ENCODE measurements around the gene GPR17.

The GPR17 gene

DNA sequence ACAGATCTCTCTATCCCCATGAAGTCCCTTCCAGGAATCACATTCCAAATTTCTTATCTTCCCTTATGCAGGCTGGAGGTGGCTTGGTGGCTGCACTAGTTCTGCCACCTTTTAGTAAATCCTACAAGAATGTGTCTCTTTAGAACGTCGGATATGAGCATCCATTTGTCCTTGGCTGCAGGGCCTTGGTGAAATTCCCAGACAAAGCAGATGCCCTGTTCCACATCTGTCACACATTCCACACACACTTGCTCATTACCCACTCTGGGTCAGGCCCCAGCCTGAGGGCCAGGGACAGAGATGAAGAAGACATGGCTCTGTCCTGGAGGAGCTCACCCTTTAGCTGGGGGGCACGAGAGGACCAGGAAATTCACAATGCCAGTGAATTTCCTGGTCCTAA lies 31.2 kb upstream of the GPR17 start:
- no peak for DNase-seq

DNA sequence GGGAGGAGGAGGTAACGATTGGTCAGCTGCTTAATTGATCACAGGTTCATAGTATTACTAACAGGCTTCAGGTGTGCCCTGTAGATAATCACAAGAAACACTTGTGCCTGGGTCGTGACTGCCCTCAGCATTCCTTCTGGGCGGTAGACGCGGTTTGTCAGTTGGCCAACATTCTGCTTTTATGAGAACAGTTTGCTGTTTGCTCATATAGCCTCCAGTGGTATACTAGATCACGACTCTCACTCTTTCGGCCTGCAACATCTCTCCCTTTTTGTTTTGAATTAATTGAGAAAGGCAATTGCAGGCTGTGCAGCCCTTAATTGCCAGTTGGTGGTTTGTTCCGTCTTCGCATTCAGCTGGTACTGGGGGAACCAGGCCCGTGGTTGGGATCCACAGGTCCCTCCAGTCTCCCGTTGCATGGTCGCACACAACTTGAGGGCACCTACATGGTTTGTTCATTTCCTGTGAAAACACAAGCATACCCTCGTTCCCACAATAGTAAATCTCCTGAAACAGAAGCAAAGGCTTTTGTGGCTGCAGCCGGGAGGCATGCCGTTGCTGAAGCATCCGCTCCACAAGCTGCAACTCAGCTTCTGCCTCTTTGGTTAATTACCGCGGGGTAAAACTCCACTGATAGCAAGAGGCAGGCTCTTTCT lies 30.3 kb upstream of the GPR17 start:
- no peak for DNase-seq

DNA sequence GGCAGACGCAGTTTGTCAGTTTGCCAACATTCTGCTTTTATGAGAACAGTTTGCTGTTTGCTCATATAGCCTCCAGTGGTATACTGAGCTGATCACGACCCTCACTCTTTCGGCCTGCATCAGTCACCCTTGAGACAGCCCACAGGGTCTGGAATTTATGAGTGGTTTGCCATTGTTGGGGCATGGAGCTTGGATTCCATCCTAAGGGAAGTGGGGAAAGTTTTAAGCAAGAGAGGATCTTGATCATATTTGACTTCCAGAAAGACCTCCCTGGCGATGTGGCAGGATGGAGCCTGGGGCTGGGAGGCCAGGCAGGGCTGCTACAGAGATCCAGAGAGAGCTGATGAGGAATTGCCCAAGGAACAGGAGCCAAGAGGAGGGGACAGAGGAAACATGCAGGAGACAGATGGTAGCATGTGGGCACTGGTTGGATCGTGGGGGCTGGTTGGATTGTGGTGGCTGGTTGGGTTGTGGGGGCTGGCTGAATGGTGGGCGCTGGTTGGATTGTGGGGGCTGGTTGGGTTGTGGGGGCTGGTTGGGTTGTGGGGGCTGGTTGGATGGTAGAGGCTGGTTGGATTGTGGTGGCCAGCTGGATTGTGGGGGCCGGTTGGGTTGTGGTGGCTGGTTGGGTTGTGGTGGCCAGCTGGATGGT lies 27.3 kb upstream of the GPR17 start:
- DNase-seq = no peak

DNA sequence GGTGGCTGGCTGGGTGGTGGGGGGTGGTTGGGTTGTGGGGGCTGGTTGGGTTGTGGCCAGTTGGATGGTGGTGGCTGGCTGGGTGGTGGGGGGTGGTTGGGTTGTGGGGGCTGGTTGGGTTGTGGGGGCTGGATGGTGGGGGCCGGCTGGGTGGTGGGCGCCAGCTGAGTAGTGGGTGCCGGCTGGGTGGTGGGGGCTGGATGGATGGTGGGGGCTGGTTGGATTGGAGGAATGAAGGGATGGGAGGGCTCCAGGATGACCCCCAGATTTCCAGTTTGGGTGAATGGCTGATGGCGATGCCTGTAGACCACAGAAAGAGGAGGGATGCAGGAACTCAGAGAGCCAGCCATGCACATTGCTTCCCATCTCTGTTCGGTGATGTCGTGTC lies 26.8 kb upstream of the GPR17 start:
- no peak for DNase-seq

DNA sequence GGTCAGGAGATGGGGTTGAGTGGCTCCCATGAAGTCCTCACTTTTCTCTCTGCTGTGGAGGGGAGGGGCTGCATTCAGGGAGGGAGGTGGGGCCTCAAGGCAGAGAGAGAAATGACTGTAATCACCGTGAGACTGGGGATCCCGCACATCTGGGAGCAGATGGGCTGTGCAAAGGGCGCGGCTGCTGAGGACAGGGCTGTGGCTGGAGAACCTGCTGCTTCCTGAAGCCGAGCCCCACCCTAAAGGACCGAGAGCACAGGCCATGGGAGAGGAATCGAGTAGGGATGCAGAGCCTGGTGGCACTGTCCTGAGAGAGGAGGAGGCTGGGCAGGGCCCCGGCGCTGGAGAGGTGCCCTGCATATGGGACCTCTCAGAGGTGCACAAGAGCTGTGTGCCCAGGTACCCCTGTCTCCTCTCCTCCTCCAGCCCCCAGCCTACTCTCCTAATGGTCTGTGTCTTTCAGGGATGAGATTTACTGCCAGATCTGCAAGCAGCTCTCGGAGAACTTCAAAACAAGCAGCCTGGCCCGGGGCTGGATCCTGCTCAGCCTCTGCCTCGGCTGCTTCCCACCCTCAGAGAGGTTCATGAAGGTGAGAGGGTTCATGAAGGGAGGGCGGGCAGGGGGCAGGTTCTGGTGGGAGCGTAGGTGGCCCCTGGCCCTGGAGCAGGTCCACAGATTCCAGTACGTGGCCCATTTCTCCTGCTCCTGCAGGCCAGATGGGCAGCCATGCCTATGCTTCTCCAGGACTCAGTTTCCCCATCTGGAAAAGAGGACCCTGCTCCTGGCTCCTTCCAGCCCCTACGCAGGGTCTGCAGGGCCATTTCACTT lies 25.9 kb upstream of the GPR17 start:
- DNase-seq = no peak

DNA sequence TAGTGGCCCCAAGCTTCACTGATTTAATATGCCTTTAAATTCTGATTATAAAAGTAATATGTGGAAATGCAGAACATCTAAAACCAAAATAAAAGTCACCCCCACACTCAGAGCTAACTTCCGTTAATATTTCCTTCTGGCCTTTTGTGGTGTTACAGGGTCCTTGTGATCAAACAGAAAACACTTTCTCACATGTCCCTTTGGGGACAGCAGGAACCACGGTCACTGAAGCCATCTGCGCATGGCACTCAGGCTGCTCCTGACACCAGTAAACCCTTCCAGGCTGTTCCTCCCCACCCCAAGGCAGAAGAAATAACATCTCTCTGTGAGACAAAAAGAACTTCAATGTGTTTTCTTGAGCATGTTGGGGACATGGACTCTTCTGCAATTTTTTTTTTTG lies 25.1 kb upstream of the GPR17 start:
- no peak for DNase-seq

DNA sequence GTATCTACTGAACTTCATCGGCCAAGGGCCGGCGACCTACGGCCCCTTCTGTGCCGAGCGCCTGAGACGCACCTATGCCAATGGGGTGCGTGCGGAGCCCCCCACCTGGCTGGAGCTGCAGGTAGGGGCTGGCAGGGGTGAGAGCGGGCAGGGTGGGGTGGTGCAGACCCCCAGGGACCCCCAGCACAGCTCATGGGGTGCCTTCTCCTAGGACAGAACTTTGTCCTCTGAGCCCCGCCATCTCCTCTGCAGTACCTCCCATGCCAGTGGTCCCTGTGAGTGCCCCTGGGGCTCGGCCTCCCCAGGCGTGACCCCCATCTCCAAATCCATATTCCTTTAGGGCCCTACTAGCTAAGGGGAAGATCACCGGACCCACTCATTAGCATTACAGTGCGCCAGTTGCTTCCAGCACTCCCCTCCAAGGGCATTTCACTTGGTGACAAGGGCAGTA lies 23.9 kb upstream of the GPR17 start:
- DNase-seq = no peak

DNA sequence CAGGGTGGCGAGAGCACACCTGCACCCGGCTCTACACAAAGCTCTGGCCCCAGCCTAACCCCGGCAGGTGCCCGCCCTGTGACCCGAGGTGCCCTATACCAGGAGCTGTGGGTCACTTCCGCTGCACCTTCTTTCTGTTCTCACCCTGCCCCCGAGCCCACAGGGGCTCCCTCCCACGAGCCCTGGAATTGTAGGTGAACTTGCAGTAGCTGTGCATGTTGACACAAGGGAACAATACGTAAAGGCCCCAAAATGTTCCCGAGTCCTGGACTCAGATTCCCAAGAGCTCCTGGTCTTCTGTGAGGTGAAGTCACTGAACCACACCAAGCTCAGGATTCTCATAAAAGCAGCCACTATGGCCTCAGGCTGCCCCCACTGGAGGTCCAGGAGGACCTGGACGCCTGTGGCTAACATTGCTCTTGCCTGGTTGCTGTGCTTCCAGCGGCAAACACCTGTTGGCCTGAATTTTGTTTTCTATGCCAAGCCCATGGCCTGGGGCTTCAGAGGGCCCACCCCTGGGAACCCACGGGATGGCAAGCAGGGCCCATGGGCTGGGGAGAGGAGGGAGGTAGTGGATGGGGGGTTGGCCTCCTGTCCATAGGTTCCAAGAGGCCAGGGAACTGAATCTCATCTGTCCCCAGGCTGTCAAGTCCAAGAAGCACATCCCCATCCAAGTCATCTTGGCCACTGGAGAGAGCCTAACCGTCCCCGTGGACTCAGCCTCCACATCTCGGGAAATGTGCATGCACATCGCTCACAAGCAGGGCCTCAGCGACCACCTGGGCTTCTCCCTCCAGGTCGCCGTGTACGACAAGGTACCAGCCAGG lies 23.2 kb upstream of the GPR17 start:
- DNase-seq = no peak

DNA sequence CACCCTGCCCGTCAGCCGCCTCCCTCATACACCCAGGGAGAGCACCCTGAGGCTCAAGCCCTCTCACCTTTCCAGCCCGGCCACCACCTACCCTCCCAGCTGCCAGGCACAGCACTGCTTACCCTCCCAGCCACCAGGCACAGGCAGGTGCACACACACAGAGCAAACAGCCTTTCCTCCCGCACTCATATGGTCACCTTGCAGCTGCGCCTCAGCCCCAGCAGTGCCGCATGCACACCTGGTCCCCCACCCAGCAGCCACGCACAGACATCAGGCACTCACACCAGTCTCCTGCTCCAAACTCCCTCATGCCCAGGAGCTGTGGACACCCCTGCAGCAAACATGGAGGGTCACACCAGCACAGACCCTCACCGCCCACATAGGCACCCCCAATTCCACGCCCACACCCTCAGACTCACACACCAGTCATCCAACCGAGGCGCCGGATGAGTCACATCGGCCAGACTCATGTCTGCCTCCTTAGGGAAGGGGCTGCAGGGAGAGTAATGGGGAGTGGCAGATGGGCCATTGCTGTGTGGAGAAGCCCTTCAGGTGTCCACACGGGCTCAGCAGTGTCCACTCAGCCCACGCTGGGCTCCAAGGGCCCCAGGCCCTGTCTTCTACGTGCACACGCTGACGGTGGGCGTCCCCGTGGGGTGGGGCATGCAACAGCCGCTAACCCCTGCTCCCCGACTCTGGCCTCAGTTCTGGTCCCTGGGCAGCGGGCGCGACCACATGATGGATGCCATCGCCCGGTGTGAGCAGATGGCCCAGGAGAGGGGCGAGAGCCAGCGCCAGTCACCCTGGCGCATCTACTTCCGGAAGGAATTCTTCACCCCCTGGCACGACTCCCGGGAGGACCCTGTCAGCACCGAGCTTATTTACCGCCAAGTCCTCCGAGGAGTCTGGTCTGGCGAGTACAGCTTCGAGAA lies 22.3 kb upstream of the GPR17 start:
- DNase-seq = no peak

DNA sequence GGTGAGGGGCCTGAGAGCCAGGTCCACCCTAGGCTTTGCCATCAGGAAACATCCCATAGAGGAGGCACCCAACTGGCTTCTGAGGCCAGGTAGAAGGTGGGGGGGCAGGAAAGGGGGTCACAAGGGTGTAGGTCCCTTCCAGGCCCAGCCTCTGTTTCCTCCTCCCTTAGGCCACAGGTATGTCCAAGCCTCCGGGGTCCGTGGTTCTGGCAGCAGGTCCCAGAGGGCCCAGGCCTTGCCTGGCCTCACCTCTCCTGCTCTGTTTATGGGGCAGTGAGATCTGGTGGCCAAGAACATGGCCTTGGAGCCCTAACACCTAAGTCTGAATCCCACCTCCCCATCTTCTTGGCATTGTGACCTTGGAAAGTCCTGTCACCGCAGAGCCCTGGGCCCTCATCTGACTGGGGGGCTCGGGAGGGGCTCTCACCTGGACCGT lies 21.6 kb upstream of the GPR17 start:
- DNase-seq = no peak

DNA sequence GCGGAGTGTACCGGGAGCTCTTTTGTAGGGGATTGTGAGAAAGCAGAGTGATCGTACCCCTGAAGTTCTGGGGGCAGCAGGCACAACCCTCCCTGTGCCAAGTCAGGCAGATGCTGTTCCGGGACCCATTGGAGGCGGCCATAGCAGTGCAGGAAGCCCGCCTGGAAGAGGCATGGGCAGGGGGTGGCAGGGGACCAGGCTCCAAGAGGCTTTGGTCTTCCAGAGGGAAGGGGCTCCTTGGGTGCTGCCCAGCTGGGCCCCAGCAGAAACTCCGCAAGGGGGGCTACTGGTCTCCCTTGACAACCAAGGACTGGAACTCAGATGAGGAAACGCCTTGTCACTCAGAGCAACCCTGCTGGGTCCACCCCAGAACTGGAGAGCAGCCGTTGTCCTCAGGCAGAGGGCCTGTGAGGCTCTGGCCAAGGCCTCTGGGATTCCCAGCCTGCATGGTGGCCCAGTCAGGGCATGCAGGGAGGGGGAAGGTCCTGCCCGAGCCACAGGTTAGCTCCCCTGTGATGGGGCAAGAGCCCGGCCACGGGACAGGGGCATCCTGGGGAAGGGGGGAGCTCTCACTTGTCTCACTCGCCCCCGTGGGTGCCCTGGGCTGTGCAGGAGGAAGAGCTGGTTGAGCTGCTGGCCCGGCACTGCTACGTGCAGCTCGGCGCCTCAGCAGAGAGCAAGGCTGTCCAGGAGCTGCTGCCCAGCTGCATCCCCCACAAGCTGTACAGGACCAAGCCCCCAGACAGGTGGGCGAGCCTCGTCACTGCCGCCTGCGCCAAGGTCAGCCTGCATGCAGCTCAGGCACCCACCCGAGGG lies 21.0 kb upstream of the GPR17 start:
- DNase-seq = no peak

DNA sequence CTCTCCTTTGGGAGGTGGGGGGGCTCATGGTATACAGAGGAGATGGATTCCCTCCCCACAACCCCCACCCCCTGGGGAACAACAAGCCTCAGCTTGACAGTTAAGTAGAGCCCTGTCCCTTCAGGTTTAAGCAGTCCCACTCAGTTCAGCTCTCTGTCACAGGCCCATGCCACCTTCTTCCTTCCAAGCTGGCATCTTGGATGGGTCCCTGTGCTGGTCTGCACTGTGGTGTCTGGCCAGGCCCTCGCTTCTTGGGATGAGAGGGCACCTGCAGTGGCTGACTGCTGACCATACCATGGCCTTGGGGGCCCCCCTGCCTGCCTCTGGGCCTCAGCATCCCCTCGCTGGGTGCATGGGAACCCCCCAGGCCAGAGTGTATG lies 20.4 kb upstream of the GPR17 start:
- no peak for DNase-seq

DNA sequence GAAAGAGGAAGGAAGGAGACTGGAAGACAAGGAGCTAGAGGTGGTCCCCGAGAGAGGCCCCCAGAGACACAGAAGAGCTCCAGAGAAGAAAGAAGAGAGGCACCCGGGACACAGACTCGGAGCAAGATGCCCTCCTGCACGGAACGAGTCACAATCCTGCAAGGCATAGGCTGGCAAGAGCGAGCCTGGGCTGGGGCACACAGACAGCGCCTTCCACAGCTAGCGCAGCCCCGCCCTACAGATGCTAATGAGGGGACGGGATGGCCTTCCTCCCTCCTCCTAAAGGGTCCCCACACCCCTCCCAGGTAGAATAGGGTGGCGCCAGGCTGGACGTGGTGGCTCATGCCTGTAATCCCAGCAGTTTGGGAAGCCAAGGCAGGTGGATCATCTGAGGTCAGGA lies 19.8 kb upstream of the GPR17 start:
- DNase-seq = no peak

DNA sequence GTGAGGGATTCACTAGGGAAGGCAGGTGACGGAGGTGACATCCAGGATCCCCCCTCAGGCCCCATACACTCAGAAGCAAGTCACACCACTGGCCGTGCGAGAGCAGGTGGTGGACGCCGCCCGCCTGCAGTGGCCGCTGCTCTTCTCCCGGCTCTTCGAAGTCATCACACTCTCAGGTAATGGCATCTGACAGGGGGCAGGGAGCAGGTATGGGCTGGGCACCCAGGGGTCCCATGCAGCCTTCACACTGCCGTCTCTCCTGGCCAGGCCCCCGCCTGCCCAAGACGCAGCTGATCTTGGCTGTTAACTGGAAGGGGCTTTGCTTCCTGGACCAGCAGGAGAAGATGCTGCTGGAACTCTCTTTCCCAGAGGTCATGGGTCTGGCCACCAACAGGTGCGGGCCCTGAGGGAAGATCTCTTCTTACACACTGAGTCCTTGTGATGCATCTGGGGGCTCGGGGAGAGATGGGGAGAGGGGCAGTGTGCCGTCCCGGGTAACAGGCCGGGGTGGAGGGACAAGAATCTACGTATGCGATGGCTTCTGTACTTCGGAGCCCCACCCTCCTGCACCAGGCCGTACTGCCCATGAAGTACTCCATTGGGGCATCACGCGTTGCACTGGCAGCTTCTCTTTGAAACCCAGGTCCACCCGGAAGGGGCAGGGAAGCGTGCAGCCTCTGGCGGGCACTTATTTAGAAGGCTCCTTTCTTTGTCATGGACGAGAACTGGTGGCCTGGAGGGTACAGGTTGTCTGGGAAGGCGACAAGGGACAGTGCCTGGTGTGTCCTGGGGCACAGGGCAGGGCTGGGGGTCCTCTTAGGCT lies 18.8 kb upstream of the GPR17 start:
- DNase-seq = no peak

DNA sequence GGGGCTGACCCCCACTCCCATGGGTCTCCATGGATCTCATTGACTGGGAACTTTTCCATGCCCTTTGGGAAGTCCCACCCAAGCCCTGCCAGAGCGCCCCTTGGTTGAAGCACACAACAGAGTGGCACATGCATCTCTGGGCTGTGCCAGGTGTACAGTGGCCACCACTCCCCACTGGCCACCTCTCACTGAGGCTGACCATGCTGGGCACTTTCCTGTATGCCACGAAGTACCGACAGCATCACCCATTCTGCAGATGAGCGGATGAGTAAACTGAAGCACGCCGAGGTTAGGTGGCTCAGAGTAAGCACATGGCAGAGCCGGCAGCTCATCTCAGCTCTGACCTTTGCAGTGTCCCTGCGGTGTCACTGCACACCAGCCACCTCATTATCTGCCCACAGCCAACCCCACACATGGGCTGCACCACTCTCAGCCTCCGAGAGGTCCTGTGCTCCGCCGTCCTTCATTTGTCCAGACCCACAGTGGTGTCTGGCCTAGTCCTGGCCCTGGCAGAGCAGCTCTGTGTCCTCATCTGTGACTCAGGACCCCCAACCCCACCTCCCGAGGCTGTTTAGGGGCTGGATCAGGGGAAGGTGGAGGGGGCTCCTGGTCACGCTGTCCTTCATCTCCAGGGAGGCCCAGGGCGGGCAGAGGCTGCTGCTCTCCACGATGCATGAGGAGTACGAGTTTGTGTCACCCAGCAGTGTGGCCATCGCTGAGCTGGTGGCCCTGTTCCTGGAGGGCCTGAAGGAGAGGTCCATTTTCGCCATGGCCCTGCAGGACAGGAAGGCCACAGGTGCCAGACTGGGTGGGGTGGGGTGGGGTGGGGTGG lies 18.0 kb upstream of the GPR17 start:
- DNase-seq = no peak

DNA sequence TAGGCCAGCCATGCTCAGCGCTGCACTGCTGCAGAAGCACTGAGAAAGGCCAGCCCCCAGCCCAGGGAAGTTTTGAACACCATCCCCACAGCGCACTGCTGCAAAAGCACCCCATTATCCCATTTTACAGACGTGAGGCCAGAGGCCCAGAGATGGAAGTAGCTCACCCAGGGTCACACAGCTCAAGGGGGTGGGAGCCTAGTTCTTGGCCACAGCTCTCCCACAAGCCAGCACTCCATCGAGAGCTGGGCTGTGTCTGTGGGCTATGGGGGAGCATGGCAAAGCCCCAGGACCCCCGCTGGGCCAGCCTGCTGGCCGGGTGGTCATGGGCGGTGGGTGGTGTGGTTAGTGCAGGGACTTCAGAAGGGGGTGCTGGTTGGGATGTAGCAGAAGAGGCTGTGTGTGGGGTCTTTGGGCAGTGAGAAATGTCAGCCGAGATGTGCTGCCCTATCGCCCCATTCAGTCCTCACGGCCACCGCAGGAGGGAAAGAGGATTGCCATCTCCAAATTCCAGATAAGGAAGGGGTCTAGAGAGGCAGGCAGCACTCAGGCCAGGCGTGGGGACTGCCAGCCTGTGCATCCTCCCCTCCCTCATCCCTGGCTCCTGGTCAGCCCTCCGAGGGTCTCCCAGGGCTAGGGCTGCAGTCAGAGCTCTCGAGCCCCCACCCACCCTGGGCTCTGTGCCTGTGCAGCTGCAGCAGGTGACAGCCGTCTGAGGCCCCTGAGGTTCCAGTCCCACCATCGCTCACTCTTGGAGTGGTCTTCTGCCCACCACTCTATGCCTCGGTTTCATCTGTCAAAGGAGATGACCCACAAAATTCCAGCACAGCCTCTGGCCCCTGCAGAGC lies 17.0 kb upstream of the GPR17 start:
- no peak for DNase-seq

DNA sequence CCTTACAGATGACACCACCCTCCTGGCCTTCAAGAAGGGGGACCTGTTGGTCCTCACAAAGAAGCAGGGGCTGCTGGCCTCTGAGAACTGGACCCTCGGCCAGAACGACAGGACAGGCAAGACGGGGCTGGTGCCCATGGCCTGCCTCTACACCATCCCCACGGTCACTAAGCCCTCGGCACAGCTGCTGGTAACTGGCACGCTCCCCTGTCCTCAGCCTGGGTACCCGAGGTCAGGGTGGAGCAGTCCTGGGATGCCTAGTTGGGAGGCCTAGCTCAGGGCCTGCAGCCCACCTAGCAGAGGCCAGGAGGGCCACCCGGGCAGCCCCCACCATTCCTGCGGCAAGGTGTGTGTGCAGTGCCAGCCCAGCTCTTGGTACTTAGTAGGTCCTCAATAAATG lies 16.3 kb upstream of the GPR17 start:
- no peak for DNase-seq

Measured in CD4-positive, alpha-beta T cell treated with Interleukin-21 for 1 hour (primary cell).